CD4-positive, alpha-beta T cell treated with Interleukin-2 at 100 ng/mL for 4 hours (primary cell): ENCODE data around the gene PSMD6.

Experiments used
- DNase-seq: peaks from one replicate; pipeline ENCODE4 v3.0.0-alpha.2; 2020; ENCODE audit warnings: low spot score

The PSMD6 gene

DNA sequence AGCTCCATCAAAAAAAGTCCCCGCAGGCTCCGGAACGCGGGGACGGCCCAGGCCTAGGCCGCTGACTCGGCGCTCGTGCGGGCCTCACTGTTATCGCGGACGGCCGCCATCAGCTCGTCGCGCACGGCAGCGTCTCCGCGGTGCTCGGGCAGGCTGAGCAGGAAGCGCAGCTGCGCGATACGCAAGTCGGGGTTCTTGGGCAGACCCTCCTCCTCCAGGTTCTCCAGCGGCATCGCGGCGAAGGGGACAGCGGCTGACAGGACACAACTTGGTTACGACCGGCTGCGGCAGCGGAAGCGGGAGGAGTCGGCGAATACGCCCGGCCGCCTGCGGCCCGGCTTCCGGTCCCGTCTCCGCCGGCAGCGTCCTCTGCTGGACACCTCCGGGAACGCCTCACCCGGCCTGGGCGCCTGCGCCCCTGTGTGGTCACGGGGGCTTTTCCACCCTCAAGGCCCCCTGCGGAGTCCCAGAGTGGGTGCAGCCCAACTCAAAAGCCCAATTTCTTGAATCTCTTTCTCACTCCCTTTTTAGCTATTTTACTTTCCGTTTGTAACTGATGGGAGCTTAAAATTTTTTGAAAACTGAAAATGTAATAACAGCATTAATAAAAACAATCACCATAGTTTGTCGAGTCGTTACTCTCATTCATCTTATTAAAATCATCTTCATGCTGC lies at the start of gene PSMD6:
TSS of gene PSMD6 (minus strand) at position 308 of the 674 bp plus-strand sequence. CDS start at position 233, 75 bp downstream.
- DNase-seq = peak; percentile 94

GRCh38 chr3:64072126-64072525 lies 48.8 kb upstream of the PSMD6 start:
- no peak for DNase-seq

DNA sequence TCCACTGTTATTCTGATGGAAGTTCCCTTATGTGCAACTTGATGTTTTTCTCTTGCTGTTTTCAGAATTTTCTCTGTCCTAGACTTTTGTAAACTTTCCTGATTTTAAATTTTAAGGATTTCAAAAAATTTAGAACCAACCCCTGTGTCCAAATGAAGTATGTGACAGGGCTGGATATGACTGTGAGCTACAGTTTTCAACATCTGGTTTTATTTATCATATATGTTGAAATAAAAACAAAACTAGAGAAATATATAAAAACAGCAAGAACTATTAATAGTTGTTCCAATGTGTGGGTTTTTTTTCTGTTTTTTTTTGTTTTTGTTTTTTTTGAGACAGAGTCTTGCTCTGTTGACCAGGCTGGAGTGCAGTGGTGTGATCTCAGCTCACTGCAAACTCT lies 47.4 kb upstream of the PSMD6 start:
- no peak for DNase-seq

- DNase-seq = no peak
Measured at GRCh38 chr3:64067506-64068346, 44.4 kb upstream of the PSMD6 start.

- no peak for DNase-seq
Measured at GRCh38 chr3:64064804-64065203, 41.5 kb upstream of the PSMD6 start.

DNA sequence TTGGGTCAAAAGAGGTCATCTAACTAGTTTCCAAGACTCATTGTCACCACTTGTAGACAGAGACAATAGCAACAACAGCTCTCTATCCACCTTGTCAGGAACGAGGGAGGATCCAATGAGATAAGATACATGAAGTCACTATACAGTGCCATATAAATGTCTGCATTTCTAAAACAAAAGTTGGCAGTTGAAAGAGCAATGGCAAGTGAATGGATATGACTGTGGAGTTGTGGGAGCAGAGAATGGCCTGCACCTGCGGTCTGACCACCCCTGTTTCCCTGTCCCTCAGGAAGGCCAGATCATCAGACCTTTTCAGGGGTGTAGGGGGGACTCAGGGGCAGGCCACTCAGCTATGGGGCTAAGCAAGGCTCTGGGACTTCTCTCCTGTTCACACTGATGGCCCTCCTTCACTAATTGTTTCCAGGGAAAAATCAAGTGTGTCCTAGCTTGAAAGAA lies 40.7 kb upstream of the PSMD6 start:
- DNase-seq = no peak

- DNase-seq = no peak
Measured at GRCh38 chr3:64063207-64063982, 40.1 kb upstream of the PSMD6 start.

- DNase-seq = no peak
Measured at GRCh38 chr3:64061628-64062027, 38.3 kb upstream of the PSMD6 start.

DNA sequence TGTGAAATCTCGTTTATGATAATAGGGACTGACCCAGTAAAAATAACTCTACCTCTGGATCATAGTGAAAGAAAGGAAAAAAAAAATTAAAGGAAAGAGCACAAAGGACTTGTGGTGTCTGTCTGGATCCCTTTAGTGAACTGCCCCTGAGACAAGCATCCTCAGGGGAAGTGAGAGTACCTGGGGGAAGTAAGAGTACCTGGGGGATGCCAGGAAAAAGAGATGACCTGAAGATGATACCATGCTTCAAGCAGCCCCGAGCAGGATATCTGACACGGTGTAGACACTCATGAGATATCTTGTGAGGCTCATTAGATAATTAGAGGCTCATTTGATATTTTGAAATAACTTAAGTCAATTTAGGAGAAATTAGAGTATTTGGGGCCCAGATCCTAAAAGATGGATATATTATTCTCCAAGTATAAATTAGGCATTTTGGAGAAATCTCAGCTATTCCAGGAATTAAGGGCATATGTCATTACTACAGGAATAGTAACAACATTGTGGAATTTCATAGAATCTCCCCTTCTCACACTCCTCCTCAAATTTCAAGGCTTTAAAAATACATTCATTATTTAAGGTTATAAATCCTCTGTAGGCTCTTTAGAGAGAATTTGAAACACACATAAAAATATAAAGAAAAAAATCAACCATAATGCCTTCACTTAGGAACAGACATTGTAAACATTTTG lies 36.3 kb upstream of the PSMD6 start:
- DNase-seq = no peak

GRCh38 chr3:64058566-64058965 lies 35.3 kb upstream of the PSMD6 start:
- DNase-seq = no peak

- DNase-seq = no peak
Measured at GRCh38 chr3:64057231-64057630, 33.9 kb upstream of the PSMD6 start.

DNA sequence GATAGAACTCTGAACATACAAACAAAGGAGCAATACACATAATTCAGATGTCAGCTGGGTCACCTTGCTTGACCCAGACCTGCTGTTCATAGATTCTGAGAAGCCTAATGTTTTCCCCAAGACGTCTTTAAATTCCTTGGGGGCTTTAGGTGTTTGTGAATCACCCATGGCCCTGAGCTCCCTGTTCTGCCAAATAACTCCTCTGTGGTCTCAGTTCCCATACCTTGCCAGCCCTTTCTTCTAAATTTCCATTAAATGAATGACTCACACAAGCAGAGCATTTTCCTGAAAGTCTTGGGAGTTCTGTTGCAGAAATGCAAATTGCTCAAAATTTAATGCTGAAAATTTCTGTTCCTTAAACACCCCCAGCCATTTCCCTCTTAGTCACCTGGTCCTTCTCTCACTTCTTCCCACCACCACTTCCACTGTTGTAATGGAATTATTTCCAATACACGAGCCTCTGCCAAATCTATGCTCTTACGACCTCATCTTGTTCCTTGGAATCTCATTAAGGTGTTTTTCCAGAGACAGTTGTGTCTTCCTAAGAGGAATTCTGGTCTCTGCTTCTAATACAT lies 33.4 kb upstream of the PSMD6 start:
- DNase-seq = no peak

GRCh38 chr3:64055076-64055475 lies 31.8 kb upstream of the PSMD6 start:
- DNase-seq = no peak

- DNase-seq = no peak
Measured at GRCh38 chr3:64054488-64054887, 31.2 kb upstream of the PSMD6 start.

DNA sequence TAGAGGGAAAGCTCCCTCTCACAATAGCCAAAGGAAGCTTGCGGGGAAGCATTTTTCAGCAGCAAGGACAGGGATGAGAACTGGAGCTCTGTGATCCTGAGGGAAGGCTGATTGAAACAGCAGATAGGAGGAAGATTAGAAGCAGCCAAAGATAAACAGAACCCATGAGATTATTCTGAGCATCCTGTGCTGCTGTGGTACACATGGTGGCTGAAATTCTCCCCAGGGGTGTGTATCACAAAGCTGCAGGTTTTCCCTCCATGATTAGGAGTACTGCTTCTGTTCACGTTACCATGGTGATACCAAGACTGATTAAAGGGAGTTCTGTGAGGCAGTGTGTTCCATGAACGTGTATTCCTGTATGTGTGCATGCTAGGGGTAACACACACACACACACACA lies 30.3 kb upstream of the PSMD6 start:
- DNase-seq = no peak

DNA sequence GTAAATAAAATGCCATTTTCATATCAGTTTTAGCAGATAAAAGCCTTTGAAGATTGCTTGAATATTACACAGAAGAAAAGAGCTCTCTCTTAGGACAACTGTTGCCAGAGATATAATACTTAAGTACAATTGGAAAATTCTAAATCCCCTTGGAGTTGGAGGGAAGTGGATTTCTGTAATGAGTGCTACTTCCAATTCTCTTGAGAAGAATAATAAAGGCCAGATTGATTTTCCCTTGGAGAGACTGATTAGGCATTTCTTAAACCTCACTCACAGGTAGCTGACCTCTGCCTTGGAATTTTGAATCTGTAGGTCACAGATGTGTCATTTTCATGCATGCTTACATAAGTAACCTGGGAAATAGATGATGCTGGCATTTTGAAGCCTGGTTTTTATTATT lies 29.8 kb upstream of the PSMD6 start:
- DNase-seq = no peak

DNA sequence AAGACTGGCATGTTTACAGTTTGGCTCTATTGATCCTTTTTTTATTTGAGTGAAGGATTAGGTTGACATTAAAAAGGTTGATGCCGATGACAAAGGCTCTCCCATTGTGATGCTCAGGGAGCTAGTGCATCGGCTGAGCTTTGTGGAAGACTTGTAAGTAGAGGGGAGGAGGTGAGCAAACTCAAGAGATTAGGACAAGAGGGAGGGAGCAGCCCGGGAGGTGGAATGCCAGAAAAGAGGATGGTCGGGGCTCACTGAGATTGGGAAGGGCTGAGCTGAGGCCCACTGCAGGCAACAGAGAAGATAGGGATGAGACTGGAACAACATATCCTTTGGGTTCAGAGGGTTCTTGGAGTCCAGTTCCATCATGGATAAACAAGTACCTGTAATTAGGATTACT lies 26.5 kb upstream of the PSMD6 start:
- no peak for DNase-seq

GRCh38 chr3:64049136-64049535 lies 25.8 kb upstream of the PSMD6 start:
- DNase-seq = no peak

- no peak for DNase-seq
Measured at GRCh38 chr3:64048631-64049061, 25.4 kb upstream of the PSMD6 start.

DNA sequence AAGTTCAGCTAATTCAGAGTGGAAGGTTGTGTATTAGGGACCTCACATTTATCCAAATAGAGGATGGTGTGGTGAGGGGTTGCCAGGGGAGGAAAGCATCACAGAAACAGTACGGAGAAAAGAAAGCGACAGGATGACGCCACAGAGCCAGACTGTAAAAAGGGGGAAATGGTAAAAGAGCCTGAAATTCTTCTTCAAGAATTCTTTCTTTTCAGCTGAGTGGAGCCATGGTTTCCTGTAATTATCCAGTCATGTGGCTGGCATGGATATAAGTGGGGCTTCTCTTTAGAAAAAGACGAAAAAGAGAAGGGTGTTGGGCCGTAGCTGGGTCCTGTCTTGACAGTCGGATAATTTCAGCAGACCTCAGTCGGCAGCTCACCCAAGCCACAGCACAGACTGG lies 24.5 kb upstream of the PSMD6 start:
- DNase-seq = no peak

DNA sequence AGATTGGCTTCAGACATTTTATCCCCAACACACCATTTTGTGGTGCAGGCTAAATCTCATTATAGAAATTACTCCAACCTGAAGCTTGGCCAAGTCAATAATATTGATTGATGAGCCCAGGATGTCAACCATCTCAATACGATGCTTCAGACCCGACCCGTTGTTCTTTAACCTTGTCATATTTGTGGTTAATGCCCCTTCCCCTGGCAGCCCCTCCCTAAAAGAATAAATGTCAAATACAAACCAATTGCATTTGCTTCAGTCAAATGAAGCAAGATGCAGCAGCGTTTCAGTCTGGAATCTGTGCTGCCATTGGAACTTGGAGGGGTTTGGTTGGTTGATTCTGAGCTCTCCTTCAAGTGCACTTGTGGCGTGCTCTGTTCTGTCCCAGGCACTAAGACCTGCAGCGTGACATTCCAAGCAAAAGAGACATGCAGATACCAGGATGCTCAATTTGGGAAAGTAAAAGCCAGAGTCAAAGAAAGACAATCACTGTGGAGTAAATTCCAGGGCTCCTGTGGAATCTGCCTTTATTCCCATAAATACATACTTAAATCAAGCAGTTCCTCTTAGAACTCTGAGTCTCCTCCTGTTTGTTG lies 23.8 kb upstream of the PSMD6 start:
- DNase-seq = no peak
